Effector memory CD4-positive, alpha-beta T cell (primary cell): ENCODE data around the gene SBF2.
"Not testable (repeated sequence)": the region's sequence is repeated elsewhere in the genome, so short reads cannot be mapped to it uniquely, and the experiment has no call there.

Experiments used
- DNase-seq, 3 donors: peaks; one replicate each; pipeline ENCODE4 v3.0.0-alpha.2; 2020
- H3K27ac ChIP-seq: 2 replicates; pipeline ENCODE4 v1.7.0; 2013; ENCODE audit warnings: mild to moderate bottlenecking, low read length, moderate library complexity; ENCODE audit not compliant: insufficient read depth, poor library complexity, severe bottlenecking
- H3K27me3 ChIP-seq: replicated peaks from 2 replicates; pipeline ENCODE4 v1.7.0; 2013; ENCODE audit warnings: mild to moderate bottlenecking, low read length; ENCODE audit not compliant: insufficient read depth, control insufficient read depth, poor library complexity, severe bottlenecking
- H3K36me3 ChIP-seq: 2 replicates; pipeline ENCODE4 v1.7.0; 2013; ENCODE audit warnings: mild to moderate bottlenecking, low read length, moderate library complexity; ENCODE audit not compliant: control insufficient read depth, insufficient read depth
- H3K4me1 ChIP-seq: 2 replicates; pipeline ENCODE4 v1.7.0; 2013; ENCODE audit warnings: low read length, mild to moderate bottlenecking; ENCODE audit not compliant: control insufficient read depth, insufficient read depth, poor library complexity, severe bottlenecking
- H3K4me3 ChIP-seq: 2 replicates; pipeline ENCODE4 v1.7.0; 2013; ENCODE audit warnings: low read length, low read depth, mild to moderate bottlenecking; ENCODE audit not compliant: insufficient read depth, poor library complexity, severe bottlenecking
- H3K9me3 ChIP-seq: 2 replicates; pipeline ENCODE4 v1.7.0; 2013; ENCODE audit warnings: mild to moderate bottlenecking, low read length, moderate library complexity; ENCODE audit not compliant: control insufficient read depth

SBF2 gene

GRCh38 chr11:9945680-9946079 lies 348.3 kb downstream of the SBF2 start:
- not testable (repeated sequence) for H3K36me3 ChIP-seq, H3K4me1 ChIP-seq, H3K27ac ChIP-seq, H3K27me3 ChIP-seq, H3K4me3 ChIP-seq, DNase-seq, H3K9me3 ChIP-seq

DNA sequence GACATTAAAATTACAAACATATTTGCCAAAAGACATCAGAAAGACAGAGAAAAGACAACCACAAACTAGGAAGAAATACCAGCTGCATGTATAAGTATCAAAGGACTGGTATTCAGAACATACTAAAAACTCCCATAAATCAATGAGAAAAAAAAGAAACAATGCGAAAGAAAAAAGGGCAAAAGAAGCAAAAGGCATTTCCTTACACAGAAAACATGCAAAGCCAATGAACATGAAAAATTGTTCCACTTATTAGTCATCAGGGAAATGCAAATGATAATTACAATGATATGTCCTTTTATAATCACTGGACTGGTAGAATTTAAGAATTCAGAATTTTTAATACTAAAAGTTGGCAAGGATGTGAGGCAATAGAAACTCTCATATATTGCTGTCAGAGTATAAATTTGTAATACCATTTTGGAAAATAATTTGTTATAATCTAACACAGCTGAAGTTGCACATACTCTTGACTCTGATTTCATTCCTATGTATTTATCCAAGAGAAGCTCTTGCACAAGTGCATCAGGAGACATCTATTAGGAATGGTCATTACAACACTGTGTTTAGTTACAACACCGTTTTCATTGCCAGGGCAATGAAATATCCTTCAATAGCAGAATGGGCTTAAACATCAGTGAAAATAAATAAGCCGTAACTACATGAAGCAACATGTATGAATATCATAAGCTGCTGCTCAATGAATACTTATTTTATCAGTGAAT lies 350.5 kb downstream of the SBF2 start:
- DNase-seq: no peak
- no peaks in the 10 kb centered on the region for H3K36me3 ChIP-seq
- no peaks in the 10 kb centered on the region for H3K4me1 ChIP-seq
- H3K4me3 ChIP-seq: no peak overlapping the region
- H3K9me3 ChIP-seq: no peaks in the 10 kb centered on the region
- H3K27me3 ChIP-seq: no peaks in the 10 kb centered on the region
- no peak overlapping the region for H3K27ac ChIP-seq

DNA sequence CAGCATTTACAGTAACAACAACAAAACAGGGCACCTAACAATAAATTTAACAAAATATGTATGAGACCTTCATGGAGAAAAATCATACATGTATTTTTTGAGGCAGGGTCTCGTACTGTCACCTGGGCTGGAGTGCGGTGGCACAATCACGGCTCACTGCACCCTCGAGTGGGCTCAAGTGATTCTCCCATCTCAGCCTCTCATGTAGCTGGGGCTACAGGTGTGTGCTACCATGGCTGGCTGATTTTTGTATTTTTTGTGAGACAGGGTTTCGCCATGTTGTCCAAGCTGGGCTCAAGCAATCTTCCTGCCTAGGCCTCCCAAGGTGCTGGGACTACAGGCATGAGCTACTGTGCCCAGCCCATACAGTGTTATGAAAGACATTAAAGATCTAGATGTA lies 352.0 kb downstream of the SBF2 start:
- no peak overlapping the region for H3K27ac ChIP-seq

DNA sequence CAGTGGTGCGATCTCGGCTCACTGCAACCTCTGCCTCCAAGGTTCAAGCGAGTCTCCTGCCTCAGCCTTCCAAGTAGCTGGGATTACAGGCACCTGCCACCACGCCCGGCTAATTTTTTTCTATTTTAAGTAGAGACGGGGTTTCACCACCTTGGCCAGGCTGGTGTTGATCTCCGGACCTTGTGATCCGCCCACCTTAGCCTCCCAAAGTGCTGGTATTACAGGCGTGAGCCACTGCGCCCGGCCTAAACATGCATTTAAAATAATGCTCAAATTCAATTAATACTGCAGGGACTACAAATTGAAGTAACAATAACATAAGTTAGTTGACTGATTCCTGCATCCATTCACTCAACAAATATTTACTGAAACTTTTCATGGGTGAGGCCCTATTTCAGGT lies 354.9 kb downstream of the SBF2 start:
- H3K36me3 ChIP-seq, H3K27ac ChIP-seq, H3K27me3 ChIP-seq, H3K4me1 ChIP-seq, H3K9me3 ChIP-seq, DNase-seq, H3K4me3 ChIP-seq: not testable (repeated sequence)

More for the DNA sequence above, 352.0 kb downstream of the SBF2 start:
- H3K4me3 ChIP-seq: no peak overlapping the region
- H3K9me3 ChIP-seq: no peaks in the 10 kb centered on the region
- no peak for DNase-seq
- no peaks in the 10 kb centered on the region for H3K36me3 ChIP-seq
- no peaks in the 10 kb centered on the region for H3K4me1 ChIP-seq
- H3K27me3 ChIP-seq: no peaks in the 10 kb centered on the region

DNA sequence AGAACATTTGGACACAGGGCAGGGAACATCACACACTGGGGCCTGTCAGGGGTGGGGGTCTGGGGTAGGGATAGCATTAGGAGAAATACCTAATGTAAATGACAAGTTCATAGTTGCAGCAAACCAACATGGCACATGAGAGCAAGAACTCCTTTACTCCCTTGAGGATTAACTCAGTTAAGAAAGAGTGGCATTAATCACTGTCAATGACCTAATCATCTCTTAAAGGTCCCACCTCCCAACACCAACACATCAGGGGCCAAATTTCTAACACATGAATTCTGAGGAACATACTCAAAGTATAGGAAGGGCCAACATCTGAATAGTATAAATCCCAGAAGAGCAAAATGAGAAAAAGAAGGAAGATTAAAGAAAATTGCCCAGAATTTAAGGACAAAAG lies 357.3 kb downstream of the SBF2 start:
- DNase-seq: no peak
- Histone ChIP-seq H3K36me3 (no peaks in the 10 kb centered on the region), H3K27ac (no peak overlapping the region), H3K4me1 (no peaks in the 10 kb centered on the region), H3K4me3 (no peak overlapping the region), H3K9me3 (no peaks in the 10 kb centered on the region), H3K27me3 (no peaks in the 10 kb centered on the region)

- not testable (repeated sequence) for H3K27ac ChIP-seq, H3K27me3 ChIP-seq, H3K4me3 ChIP-seq, H3K9me3 ChIP-seq, H3K36me3 ChIP-seq, H3K4me1 ChIP-seq, DNase-seq
Observed at GRCh38 chr11:9932843-9933242, 361.2 kb downstream of the SBF2 start.

DNA sequence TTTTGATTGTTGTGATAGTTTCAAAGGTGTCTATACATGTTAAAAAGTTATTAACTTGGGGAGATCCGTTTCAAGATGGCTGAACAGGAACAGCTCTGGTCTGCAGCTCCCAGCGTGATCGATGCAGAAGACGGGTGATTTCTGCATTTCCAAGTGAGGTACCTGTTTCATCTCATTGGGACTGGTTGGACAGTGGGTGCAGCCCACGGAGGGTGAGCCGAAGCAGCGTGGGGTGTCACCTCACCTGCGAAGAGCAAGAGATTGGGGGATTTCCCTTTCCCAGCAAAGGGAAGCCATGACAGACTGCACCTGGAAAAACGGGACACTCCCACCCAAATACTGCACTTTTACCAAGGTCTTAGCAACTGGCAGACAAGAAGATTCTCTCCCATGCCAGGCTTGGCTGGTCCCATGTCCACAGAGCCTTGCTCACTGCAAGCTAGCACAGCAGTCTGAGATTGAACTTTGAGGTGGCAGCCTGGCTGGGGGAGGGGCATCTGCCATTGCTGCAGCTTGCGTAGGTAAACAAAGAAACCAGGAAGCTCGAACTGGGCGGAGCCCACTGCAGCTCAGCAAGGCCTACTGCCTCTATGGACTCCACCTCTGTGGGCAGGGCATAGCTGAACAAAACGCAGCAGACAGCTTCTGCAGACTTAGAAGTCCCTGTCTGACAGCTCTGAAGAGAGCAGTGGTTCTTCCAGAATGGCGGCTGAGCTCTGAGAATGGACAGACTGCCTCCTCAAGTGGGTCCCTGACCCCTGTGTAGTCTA lies 363.3 kb downstream of the SBF2 start:
- H3K9me3 ChIP-seq, H3K36me3 ChIP-seq, H3K4me3 ChIP-seq, H3K27me3 ChIP-seq, H3K27ac ChIP-seq, DNase-seq, H3K4me1 ChIP-seq: not testable (repeated sequence)

DNA sequence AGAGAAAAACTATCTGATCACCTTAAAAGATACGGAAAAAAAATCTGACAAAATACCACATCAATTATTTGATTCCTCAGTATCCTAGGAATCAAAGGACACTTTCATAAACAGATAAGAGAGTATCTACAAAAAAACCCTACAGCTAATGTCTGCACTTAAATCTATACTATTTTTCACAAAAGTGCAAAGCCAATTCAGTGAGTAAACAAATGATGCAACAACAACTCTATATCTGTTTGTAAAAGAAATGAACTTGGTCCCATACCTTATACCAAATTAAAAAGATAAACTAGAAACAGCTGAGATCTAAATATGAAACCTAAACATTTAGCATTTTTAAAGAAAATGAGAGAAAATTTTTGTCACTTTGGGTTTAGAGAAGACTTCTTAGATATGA lies 366.3 kb downstream of the SBF2 start:
- DNase-seq: no peak
- H3K4me3 ChIP-seq: no peak overlapping the region
- H3K9me3 ChIP-seq: no peaks in the 10 kb centered on the region
- no peaks in the 10 kb centered on the region for H3K4me1 ChIP-seq
- H3K27ac ChIP-seq: no peak overlapping the region
- H3K27me3 ChIP-seq: no peaks in the 10 kb centered on the region
- H3K36me3 ChIP-seq: no peaks in the 10 kb centered on the region

DNA sequence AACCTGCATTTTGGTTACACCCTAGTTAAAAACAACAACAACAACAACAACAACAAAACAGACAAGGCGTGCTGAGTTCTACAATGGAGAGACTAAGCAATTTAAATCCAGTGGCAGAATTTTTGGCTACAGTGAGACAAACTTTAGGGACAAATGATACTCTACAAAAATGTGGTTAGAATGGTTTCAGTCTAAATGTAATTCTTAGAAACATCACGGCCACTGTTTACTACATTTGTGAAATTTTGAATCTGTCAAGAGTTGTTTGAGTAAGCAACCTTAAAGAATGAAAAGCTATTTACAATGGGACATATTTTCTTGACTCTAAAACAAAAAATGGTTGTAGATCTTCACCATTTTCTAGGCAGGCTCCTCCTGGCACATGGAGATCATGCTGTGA lies 370.7 kb downstream of the SBF2 start:
- no peaks in the 10 kb centered on the region for H3K4me1 ChIP-seq
- no peaks in the 10 kb centered on the region for H3K36me3 ChIP-seq
- H3K27ac ChIP-seq: no peak overlapping the region
- H3K27me3 ChIP-seq: no peaks in the 10 kb centered on the region
- H3K9me3 ChIP-seq: no peaks in the 10 kb centered on the region
- no peak for DNase-seq
- no peak overlapping the region for H3K4me3 ChIP-seq

- H3K36me3 ChIP-seq: no peaks in the 10 kb centered on the region
- no peak overlapping the region for H3K27ac ChIP-seq
- H3K27me3 ChIP-seq: no peaks in the 10 kb centered on the region
- no peaks in the 10 kb centered on the region for H3K9me3 ChIP-seq
- H3K4me1 ChIP-seq: no peaks in the 10 kb centered on the region
- no peak for DNase-seq
- no peak overlapping the region for H3K4me3 ChIP-seq
Observed at GRCh38 chr11:9922806-9923205, 371.2 kb downstream of the SBF2 start.
